Natural killer cell (primary cell): ENCODE measurements around the gene ARHGEF39. TPM values are rescaled to one million over a fixed set of nuclear protein-coding genes. Genes with fewer than 3 reads are reported as not detected.
"Not testable (repeated sequence)": the region's sequence is repeated elsewhere in the genome, so short reads cannot be mapped to it uniquely, and the experiment has no call there.

ENCODE experiments used
- ATAC-seq, 3 donors: fragments of 150-1000 bp in 2 of 3; fragments of 200-7000 bp in 1 of 3; cut with Tn5 transposase; 1 replicate in 1 of 3; 2 replicates in 2 of 3; pipeline ENCODE4 v1.10.0; 2021; ENCODE audit warnings: mild to moderate bottlenecking in 2 of 3, moderate library complexity in 2 of 3
- DNase-seq, 2 donors: peaks; one replicate each; pipeline versions ENCODE4 v3.0.0 to v3.0.0-alpha.2; 2013 to 2021; ENCODE audit warnings: mixed read lengths in 1 of 2
- H3K27ac ChIP-seq: one replicate; pipeline ENCODE4 v1.5.1; 2013; ENCODE audit warnings: mild to moderate bottlenecking, low read length
- H3K27me3 ChIP-seq: one replicate; pipeline ENCODE4 v1.6.1; 2013; ENCODE audit warnings: low read length; ENCODE audit not compliant: control insufficient read depth, insufficient read depth
- H3K36me3 ChIP-seq: one replicate; pipeline ENCODE4 v1.6.1; 2013; ENCODE audit warnings: low read length; ENCODE audit not compliant: control insufficient read depth, insufficient read depth
- H3K4me1 ChIP-seq: one replicate; pipeline ENCODE4 v1.6.1; 2013; ENCODE audit warnings: low read length; ENCODE audit not compliant: control insufficient read depth, insufficient read depth
- H3K4me3 ChIP-seq: one replicate; pipeline ENCODE4 v1.5.1; 2013; ENCODE audit warnings: low read length
- H3K9me3 ChIP-seq: one replicate; pipeline ENCODE4 v1.6.1; 2013; ENCODE audit warnings: low read length; ENCODE audit not compliant: control insufficient read depth, insufficient read depth
- H3K27ac Mint-ChIP-seq, 2 donors: one replicate each; pipeline ENCODE4 v1.8.0; 2022; ENCODE audit warnings: mild to moderate bottlenecking in 2 of 2, mixed read lengths in 2 of 2, moderate library complexity in 1 of 2
- H3K27me3 Mint-ChIP-seq, 2 donors: one replicate each; pipeline ENCODE4 v1.8.0; 2022; ENCODE audit warnings: low read depth in 2 of 2, mixed read lengths in 2 of 2
- H3K36me3 Mint-ChIP-seq: one replicate; pipeline ENCODE4 v1.8.0; 2022; ENCODE audit warnings: mixed read lengths
- H3K4me1 Mint-ChIP-seq, 2 donors: one replicate each; pipeline ENCODE4 v1.8.0; 2022; ENCODE audit warnings: mixed read lengths in 2 of 2
- H3K4me3 Mint-ChIP-seq: one replicate; pipeline ENCODE4 v1.8.0; 2022; ENCODE audit warnings: mild to moderate bottlenecking, moderate library complexity, mixed read lengths
- H3K9me3 Mint-ChIP-seq, 2 donors: one replicate each; pipeline ENCODE4 v1.8.0; 2022; ENCODE audit warnings: mixed read lengths in 2 of 2
- WGBS: methylation state at CpG from one replicate; pipeline ENCODE4 v1.1.7; 2013; ENCODE audit warnings: missing lambda C conversion rate; ENCODE audit not compliant: insufficient coverage; 5-methylcytosine and 5-hydroxymethylcytosine counted together
- intact Hi-C: fragments of 100-400 bp; cut with micrococcal nuclease; formaldehyde crosslinking; loops from one replicate; pipeline ENCODE4 v1.14.2; 2022
- total RNA-seq, 4 donors: library from RNA; stranded (reverse); fragments of 120-200 nt in 1 of 4; gene quantifications; one replicate each; pipeline versions ENCODE4 v1.2.3 to v1.2.4, GENCODE V29; 2013 to 2022
- TF ChIP-seq, protein P1 (sequence below): fragments of 200-600 bp; IDR thresholded peaks from one replicate; pipeline ENCODE4 v1.8.0; 2022; ENCODE audit warnings: antibody characterized with exemption

ARHGEF39 gene
- total RNA-seq, 3 donors from 2014 or later (not counting 1 experiment from before 2014, with no cell fraction given): 1.3 to 3.2 (median 1.5) TPM

DNA sequence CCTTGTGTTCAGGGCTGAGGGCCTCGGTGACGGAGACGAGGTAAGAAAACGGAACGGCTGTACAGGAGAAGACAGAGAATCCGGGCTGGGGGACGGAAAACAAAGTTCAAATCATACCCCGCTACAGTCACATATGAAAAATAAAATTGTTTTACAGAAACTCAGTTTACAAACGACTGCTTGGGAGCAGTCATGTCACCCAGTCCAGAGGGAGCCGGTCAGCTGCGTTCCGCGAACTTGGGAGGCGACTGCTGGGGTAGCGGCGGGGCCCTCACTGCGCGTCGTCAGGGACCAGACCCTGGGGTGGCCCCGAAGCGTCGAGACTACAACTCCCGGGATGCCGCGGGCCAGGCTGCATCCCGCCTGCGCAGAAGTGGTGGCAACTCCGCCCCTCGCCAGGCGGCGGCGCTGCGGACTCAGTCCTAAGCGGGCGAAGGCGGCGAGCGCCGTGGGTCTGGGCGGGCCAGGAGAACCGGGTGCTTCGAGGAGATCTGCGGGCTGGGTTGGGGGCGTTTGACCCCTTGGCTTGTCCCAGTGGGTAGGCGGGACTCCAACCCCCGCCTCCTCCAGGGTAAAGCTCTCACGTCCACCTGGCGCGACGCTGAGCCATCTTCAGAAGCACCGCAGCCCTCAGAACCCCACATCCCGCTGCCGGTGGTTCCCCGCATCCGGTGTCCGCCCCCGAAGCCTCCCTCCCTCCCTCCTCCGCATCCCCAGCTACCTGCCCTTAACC is 18.3 kb downstream of the ARHGEF39 start:
- peak overlapping the region; percentile 98 for H3K27ac Mint-ChIP-seq
- Histone ChIP-seq H3K4me3 (peak overlapping the region; percentile 55), H3K27me3 (no peaks in the 10 kb centered on the region), H3K4me1 (peaks cover 79% of the 10 kb centered on the region), H3K27ac (peak overlapping the region; percentile 82), H3K9me3 (no peaks in the 10 kb centered on the region), H3K36me3 (no peaks in the 10 kb centered on the region)
- H3K36me3 Mint-ChIP-seq: no peaks in the 10 kb centered on the region
- H3K4me3 Mint-ChIP-seq: peak overlapping the region; percentile 99
- ATAC-seq (peak; percentile 97 to 99 (median 97)), DNase-seq (peak; percentile 94 to 95)
- peaks cover 42 to 58% of the 10 kb centered on the region in 2 donors for H3K4me1 Mint-ChIP-seq
- under 1% methylated on average over 58 of the region's 58 CpGs for WGBS
- TF ChIP-seq, protein P1, sequence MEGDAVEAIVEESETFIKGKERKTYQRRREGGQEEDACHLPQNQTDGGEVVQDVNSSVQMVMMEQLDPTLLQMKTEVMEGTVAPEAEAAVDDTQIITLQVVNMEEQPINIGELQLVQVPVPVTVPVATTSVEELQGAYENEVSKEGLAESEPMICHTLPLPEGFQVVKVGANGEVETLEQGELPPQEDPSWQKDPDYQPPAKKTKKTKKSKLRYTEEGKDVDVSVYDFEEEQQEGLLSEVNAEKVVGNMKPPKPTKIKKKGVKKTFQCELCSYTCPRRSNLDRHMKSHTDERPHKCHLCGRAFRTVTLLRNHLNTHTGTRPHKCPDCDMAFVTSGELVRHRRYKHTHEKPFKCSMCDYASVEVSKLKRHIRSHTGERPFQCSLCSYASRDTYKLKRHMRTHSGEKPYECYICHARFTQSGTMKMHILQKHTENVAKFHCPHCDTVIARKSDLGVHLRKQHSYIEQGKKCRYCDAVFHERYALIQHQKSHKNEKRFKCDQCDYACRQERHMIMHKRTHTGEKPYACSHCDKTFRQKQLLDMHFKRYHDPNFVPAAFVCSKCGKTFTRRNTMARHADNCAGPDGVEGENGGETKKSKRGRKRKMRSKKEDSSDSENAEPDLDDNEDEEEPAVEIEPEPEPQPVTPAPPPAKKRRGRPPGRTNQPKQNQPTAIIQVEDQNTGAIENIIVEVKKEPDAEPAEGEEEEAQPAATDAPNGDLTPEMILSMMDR: peak; percentile 94
- H3K9me3 Mint-ChIP-seq: no peaks in the 10 kb centered on the region
- H3K27me3 Mint-ChIP-seq: no peaks in the 10 kb centered on the region
- intact Hi-C loops: loop anchor here (1.0 to 2.0 kb wide), 4 partner anchors 11 to 169 kb away; partner anchors contain the start of genes CREB3, HINT2 and TLN1

DNA sequence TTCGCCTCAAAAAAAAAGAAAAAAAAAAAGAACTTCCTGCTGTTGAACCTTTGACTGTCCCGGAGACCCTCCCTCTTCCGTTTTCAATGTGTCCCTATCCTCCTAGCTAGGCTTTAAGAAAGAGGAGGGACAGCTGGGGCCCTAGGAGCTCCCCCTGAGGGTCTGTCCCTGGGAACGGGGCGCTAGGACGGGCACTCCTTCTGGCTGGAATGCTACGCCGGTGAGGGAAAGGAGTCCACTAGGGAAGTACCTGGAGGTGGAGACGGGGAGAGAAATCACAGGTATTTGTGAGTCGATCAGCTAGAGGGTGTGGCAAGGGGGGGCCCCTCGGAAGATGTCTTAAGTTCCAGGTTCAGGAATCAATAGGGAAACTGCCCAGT is 18.9 kb downstream of the ARHGEF39 start:
- Histone ChIP-seq H3K36me3 (no peaks in the 10 kb centered on the region), H3K27ac (peak overlapping the region; percentile 82), H3K4me1 (peaks cover 74% of the 10 kb centered on the region), H3K27me3 (no peaks in the 10 kb centered on the region), H3K4me3 (peak overlapping the region; percentile 55), H3K9me3 (no peaks in the 10 kb centered on the region)
- no peaks in the 10 kb centered on the region for H3K27me3 Mint-ChIP-seq
- WGBS: under 1% methylated on average over 11 of the region's 11 CpGs
- H3K4me1 Mint-ChIP-seq: peaks cover 48 to 64% of the 10 kb centered on the region in 2 donors
- intact Hi-C loops: loop anchor here (1.0 to 2.0 kb wide), 3 partner anchors 42 to 169 kb away; partner anchors contain the start of genes CREB3, HINT2 and TLN1
- H3K27ac Mint-ChIP-seq: peak overlapping the region; percentile 98
- DNase-seq (no peak), ATAC-seq (no peak)
- no peaks in the 10 kb centered on the region for H3K9me3 Mint-ChIP-seq
- peak overlapping the region; percentile 99 for H3K4me3 Mint-ChIP-seq
- H3K36me3 Mint-ChIP-seq: no peaks in the 10 kb centered on the region
- TF ChIP-seq, protein P1: no peak

DNA sequence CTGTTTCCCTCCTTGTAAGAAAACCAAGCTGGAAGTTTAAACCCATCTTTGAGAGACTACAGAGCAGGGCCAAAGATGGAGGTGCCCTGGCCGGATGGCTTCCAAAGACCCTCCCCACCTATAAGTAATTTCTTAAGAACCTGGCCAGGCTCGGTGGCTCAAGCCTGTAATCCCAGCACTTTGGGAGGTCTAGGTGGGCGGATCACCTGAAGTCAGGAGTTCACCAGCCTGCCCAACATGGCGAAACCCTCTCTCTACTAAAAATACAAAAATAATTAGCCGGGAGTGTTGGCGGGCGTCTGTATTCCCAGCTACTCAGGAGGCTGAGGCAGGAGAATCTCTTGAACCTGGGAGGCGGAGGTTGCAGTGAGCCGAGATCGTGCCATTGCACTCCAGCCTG is 19.3 kb downstream of the ARHGEF39 start:
- peak overlapping the region; percentile 98 for H3K27ac Mint-ChIP-seq
- H3K27me3 Mint-ChIP-seq, H3K36me3 Mint-ChIP-seq, DNase-seq, H3K36me3 ChIP-seq, H3K9me3 ChIP-seq, H3K27me3 ChIP-seq, H3K9me3 Mint-ChIP-seq, ATAC-seq: not testable (repeated sequence)
- 43% methylated on average over 10 of the region's 10 CpGs for WGBS
- Histone ChIP-seq H3K4me1 (peaks cover 70% of the 10 kb centered on the region), H3K4me3 (peak overlapping the region; percentile 55), H3K27ac (peak overlapping the region; percentile 82)
- H3K4me1 Mint-ChIP-seq: peaks cover 52 to 67% of the 10 kb centered on the region in 2 donors
- H3K4me3 Mint-ChIP-seq: peak overlapping the region; percentile 99
- intact Hi-C loops: loop anchor here (1.0 to 2.0 kb wide), 3 partner anchors 41 to 170 kb away; partner anchors contain the start of genes CREB3, HINT2 and TLN1

DNA sequence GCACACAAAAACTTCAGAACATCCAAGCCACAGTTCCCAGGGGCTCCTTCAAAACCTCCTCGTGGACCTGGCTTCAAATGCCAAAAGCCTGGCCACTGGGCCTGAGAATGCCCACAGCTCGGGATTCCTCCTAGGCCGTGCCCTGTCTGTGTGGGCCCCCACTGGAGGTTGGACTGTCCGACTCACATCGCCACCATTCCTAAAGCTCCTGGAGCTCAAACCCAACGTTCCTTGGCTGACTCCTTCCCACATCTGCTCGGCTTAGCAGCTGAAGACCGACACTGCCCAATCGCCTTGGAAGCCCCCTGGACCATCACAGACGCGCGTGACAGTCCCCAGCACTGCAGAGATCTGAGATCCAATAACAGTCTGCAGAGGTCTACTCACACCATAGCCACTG is 21.9 kb downstream of the ARHGEF39 start:
- Histone ChIP-seq H3K9me3 (no peaks in the 10 kb centered on the region), H3K27me3 (no peaks in the 10 kb centered on the region), H3K36me3 (no peaks in the 10 kb centered on the region), H3K4me3 (no peak overlapping the region), H3K27ac (no peak overlapping the region), H3K4me1 (peaks cover 60% of the 10 kb centered on the region)
- ATAC-seq (no peak), DNase-seq (no peak)
- Mint-ChIP-seq H3K9me3 (no peaks in the 10 kb centered on the region), H3K27ac (no peak overlapping the region), H3K36me3 (no peaks in the 10 kb centered on the region), H3K4me1 (peaks cover 56 to 71% of the 10 kb centered on the region in 2 donors), H3K4me3 (no peak overlapping the region), H3K27me3 (no peaks in the 10 kb centered on the region)
- TF ChIP-seq, protein P1: no peak
- 97% methylated on average over 12 of the region's 12 CpGs for WGBS
- intact Hi-C loops: no loop called here

DNA sequence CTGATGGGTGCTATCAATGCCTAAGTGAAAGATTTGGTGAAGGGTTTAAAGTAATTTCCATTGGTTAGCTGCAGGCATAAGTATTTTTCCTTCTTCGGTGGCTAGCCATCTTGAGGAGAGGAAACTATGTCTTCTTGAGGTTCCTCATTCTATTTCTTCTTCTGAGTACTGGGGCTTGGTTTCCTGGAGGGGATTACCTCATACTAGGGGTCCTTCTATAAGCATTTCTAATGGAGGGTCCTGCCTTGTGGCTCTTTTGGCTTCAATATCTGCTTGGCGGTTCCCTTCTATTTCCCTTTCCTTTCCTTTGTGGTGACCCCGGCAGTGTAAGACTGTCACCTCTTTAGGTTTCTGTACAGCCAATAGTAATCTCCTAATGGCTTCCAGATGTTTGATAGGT is 23.5 kb downstream of the ARHGEF39 start:
- H3K27me3 Mint-ChIP-seq, H3K9me3 ChIP-seq, H3K36me3 ChIP-seq, H3K36me3 Mint-ChIP-seq, H3K9me3 Mint-ChIP-seq, ATAC-seq, H3K27ac ChIP-seq, DNase-seq, H3K27me3 ChIP-seq, intact Hi-C loops, H3K4me3 ChIP-seq: not testable (repeated sequence)
- Mint-ChIP-seq H3K27ac (peak overlapping the region; percentile 94 to 97), H3K4me3 (peak overlapping the region; percentile 59), H3K4me1 (peaks cover 61 to 74% of the 10 kb centered on the region in 2 donors)
- WGBS: 70% methylated on average over 2 of the region's 3 CpGs
- peaks cover 62% of the 10 kb centered on the region for H3K4me1 ChIP-seq

DNA sequence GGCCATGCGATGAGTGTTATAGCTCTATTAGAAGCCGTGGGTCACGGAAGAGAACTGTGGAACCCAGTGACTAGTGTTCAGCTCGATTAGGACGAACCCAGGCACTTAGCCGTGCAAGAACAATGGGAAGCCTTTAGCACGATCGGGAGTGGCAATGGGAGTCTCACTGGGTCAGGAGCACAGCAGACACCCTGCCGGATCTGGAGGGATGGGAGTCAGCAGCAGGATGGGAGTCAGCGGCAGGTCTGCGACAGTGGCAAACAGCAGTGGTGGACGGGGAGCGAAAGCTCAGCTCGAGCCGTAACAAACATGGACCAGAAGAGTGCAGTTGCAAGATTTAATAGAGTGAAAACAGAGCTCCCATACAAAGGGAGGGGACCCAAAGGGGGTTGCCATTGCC is 24.6 kb downstream of the ARHGEF39 start:
- peaks cover 61% of the 10 kb centered on the region for H3K4me1 ChIP-seq
- H3K36me3 ChIP-seq, H3K9me3 Mint-ChIP-seq, ATAC-seq, H3K9me3 ChIP-seq, H3K27me3 ChIP-seq, H3K27ac ChIP-seq, H3K4me3 ChIP-seq, H3K4me3 Mint-ChIP-seq, DNase-seq, H3K27me3 Mint-ChIP-seq, H3K36me3 Mint-ChIP-seq, intact Hi-C loops: not testable (repeated sequence)
- H3K27ac Mint-ChIP-seq: peak overlapping the region; percentile 94 to 97
- WGBS: 99% methylated on average over 15 of the region's 15 CpGs
- peaks cover 66 to 75% of the 10 kb centered on the region in 2 donors for H3K4me1 Mint-ChIP-seq
